Esophagus squamous epithelium (tissue), 5 donors: ENCODE results near the gene MDM1. TPM values are rescaled to one million over a fixed set of nuclear protein-coding genes. Genes with fewer than 3 reads are reported as not detected.

Experiments used
- DNase-seq: peaks from one replicate; lab custom pipeline; 2025; lab: John Stamatoyannopoulos, UW
- H3K27ac ChIP-seq, 4 donors: fragments of 200-600 bp; sonication (generic); one replicate each; pipeline ENCODE4 v1.5.1; 2016 to 2019; ENCODE audit warnings: mild to moderate bottlenecking in 1 of 4
- H3K27me3 ChIP-seq, 4 donors: fragments of 200-600 bp; sonication (generic); 1 replicate in 3 of 4; 2 replicates in 1 of 4; pipeline versions ENCODE4 v1.5.1 to v1.6.0; 2017 to 2021; ENCODE audit warnings: antibody characterized with exemption in 1 of 4
- H3K36me3 ChIP-seq, 3 donors: fragments of 200-600 bp; sonication (generic); one replicate each; pipeline ENCODE4 v1.5.1; 2016 to 2019
- H3K4me1 ChIP-seq, 3 donors: fragments of 200-600 bp; sonication (generic); one replicate each; pipeline ENCODE4 v1.5.1; 2017 to 2019
- H3K4me3 ChIP-seq, 4 donors: fragments of 200-600 bp; sonication (generic); 1 replicate in 3 of 4; 2 replicates in 1 of 4; pipeline ENCODE4 v1.5.1; 2016 to 2019; ENCODE audit warnings: mild to moderate bottlenecking in 2 of 4, moderate library complexity in 1 of 4
- H3K9me3 ChIP-seq, 3 donors: fragments of 200-600 bp; sonication (generic); one replicate each; pipeline ENCODE4 v1.5.1; 2016 to 2019
- POLR2A ChIP-seq, 4 donors: fragments of 450-650 bp; IDR thresholded peaks; one replicate each; pipeline ENCODE4 v1.6.1; 2017; ENCODE audit warnings: antibody characterized with exemption in 4 of 4, mild to moderate bottlenecking in 4 of 4, moderate library complexity in 3 of 4
- WGBS, 2 donors: methylation state at CpG; one replicate each; pipeline ENCODE4 v1.1.5; 2018; 5-methylcytosine and 5-hydroxymethylcytosine counted together
- intact Hi-C: fragments of 100-400 bp; cut with DNase I; formaldehyde crosslinking; loops from one replicate; pipeline ENCODE4 v1.15.0; 2022
- total RNA-seq, 4 donors: library from RNA; depleted of rRNA; stranded (reverse); fragments of >200 nt; gene quantifications; one replicate each; pipeline ENCODE4 v1.1.0, GENCODE V29; 2016
- TF ChIP-seq, protein P1 (sequence below), 6 experiments: fragments of 450-650 bp in 4 of 6; fragments of 200-600 bp in 2 of 6; sonication (generic) in 2 of 6; IDR thresholded peaks; one replicate each; pipeline ENCODE4 v1.5.1; 2016 to 2019; ENCODE audit warnings: antibody characterized with exemption in 6 of 6, mild to moderate bottlenecking in 4 of 6, moderate library complexity in 4 of 6
- donor health status: DM: yes; HTN: yes; CAD: no.

Gene MDM1
- total RNA-seq, 4 donors from 2014 or later: 8.0 to 14.1 (median 10.5) TPM

- intact Hi-C loops: no loop called here
- H3K27ac ChIP-seq: peak overlapping the region; percentile 55 to 87 (median 70)
- H3K4me3 ChIP-seq: peak overlapping the region; percentile 77 to 85 (median 80)
- no peak for DNase-seq
- H3K4me1 ChIP-seq: peaks cover 4 to 59% (median 12%) of the 10 kb centered on the region in 3 donors
- no peaks in the 10 kb centered on the region for H3K27me3 ChIP-seq
- WGBS, 2 donors: 53 to 54% methylated on average over 18 of the region's 18 CpGs
- H3K36me3 ChIP-seq: peaks cover 0 to 5% (median 0%) of the 10 kb centered on the region in 3 donors
- TF ChIP-seq, protein P1, sequence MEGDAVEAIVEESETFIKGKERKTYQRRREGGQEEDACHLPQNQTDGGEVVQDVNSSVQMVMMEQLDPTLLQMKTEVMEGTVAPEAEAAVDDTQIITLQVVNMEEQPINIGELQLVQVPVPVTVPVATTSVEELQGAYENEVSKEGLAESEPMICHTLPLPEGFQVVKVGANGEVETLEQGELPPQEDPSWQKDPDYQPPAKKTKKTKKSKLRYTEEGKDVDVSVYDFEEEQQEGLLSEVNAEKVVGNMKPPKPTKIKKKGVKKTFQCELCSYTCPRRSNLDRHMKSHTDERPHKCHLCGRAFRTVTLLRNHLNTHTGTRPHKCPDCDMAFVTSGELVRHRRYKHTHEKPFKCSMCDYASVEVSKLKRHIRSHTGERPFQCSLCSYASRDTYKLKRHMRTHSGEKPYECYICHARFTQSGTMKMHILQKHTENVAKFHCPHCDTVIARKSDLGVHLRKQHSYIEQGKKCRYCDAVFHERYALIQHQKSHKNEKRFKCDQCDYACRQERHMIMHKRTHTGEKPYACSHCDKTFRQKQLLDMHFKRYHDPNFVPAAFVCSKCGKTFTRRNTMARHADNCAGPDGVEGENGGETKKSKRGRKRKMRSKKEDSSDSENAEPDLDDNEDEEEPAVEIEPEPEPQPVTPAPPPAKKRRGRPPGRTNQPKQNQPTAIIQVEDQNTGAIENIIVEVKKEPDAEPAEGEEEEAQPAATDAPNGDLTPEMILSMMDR (IDR thresholded peaks at IDR 0.05): no peak
- no peak for TF ChIP-seq POLR2A (IDR thresholded peaks at IDR 0.05)
- no peaks in the 10 kb centered on the region for H3K9me3 ChIP-seq
Measured at GRCh38 chr12:68332728-68333630, 817 bp upstream of the MDM1 start.

GRCh38 chr12:68331500-68331868 lies 678 bp downstream of the MDM1 start:
- TF ChIP-seq POLR2A (IDR thresholded peaks at IDR 0.05): no peak
- TF ChIP-seq, protein P1 (IDR thresholded peaks at IDR 0.05): peak in 1 of 6 experiments; percentile 6
- Histone ChIP-seq H3K27me3 (no peaks in the 10 kb centered on the region), H3K4me3 (peak overlapping the region; percentile 77 to 85 (median 80)), H3K9me3 (no peaks in the 10 kb centered on the region), H3K27ac (peak overlapping the region in 3 of 4 donors; percentile 16 to 87 (median 77)), H3K36me3 (peaks cover 0 to 18% (median 0%) of the 10 kb centered on the region in 3 donors), H3K4me1 (peaks cover 4 to 44% (median 10%) of the 10 kb centered on the region in 3 donors)
- intact Hi-C loops: no loop called here
- DNase-seq: no peak
- 9 to 22% methylated on average over 9 of the region's 9 CpGs for WGBS, 2 donors

- Histone ChIP-seq H3K27ac (no peak overlapping the region), H3K4me1 (peaks cover 4 to 18% (median 7%) of the 10 kb centered on the region in 3 donors), H3K9me3 (no peaks in the 10 kb centered on the region), H3K4me3 (no peak overlapping the region), H3K27me3 (no peaks in the 10 kb centered on the region), H3K36me3 (peaks cover 0 to 42% (median 0%) of the 10 kb centered on the region in 3 donors)
- DNase-seq: no peak
- TF ChIP-seq, protein P1 (IDR thresholded peaks at IDR 0.05): no peak
- no peak for TF ChIP-seq POLR2A (IDR thresholded peaks at IDR 0.05)
- WGBS, 2 donors: 74 to 95% methylated on average over 3 of the region's 3 CpGs
- intact Hi-C loops: no loop called here
Measured at GRCh38 chr12:68327896-68328295, 4.3 kb downstream of the MDM1 start.

GRCh38 chr12:68326716-68327115 lies 5.4 kb downstream of the MDM1 start:
- 83 to 91% methylated on average over 3 of the region's 3 CpGs for WGBS, 2 donors
- Histone ChIP-seq H3K9me3 (no peaks in the 10 kb centered on the region), H3K4me1 (peaks cover 4 to 12% (median 6%) of the 10 kb centered on the region in 3 donors), H3K36me3 (peaks cover 0 to 52% (median 0%) of the 10 kb centered on the region in 3 donors), H3K27me3 (no peaks in the 10 kb centered on the region), H3K27ac (no peak overlapping the region), H3K4me3 (no peak overlapping the region)
- DNase-seq: no peak
- TF ChIP-seq, protein P1 (IDR thresholded peaks at IDR 0.05): no peak
- TF ChIP-seq POLR2A (IDR thresholded peaks at IDR 0.05): no peak
- intact Hi-C loops: no loop called here

GRCh38 chr12:68325966-68326365 lies 6.2 kb downstream of the MDM1 start:
- intact Hi-C loops: no loop called here
- DNase-seq: no peak
- Histone ChIP-seq H3K9me3 (no peaks in the 10 kb centered on the region), H3K27me3 (no peaks in the 10 kb centered on the region), H3K4me1 (peaks cover 0 to 4% (median 0%) of the 10 kb centered on the region in 3 donors), H3K4me3 (no peak overlapping the region), H3K27ac (no peak overlapping the region), H3K36me3 (peaks cover 0 to 52% (median 0%) of the 10 kb centered on the region in 3 donors)
- TF ChIP-seq, protein P1 (IDR thresholded peaks at IDR 0.05): no peak
- TF ChIP-seq POLR2A (IDR thresholded peaks at IDR 0.05): no peak
- WGBS, 2 donors: 80 to 91% methylated on average over 1 of the region's 1 CpG
